Progenitor cell of endocrine pancreas (in vitro differentiated cells): ENCODE results near the gene C1QTNF8. TPM values are rescaled to one million over a fixed set of nuclear protein-coding genes. Genes with fewer than 3 reads are reported as not detected.

ENCODE experiments used
- DNase-seq: peaks from one replicate; pipeline ENCODE4 v3.0.0; 2021; ENCODE audit warnings: low spot score; ENCODE audit not compliant: unreplicated experiment
- H3K27ac Mint-ChIP-seq: 2 replicates; pipeline ENCODE4 v1.8.0; 2021; ENCODE audit warnings: mild to moderate bottlenecking, moderate library complexity, mixed read lengths
- H3K27me3 Mint-ChIP-seq: 2 replicates; pipeline ENCODE4 v1.8.0; 2021; ENCODE audit warnings: mixed read lengths
- H3K36me3 Mint-ChIP-seq: 2 replicates; pipeline ENCODE4 v1.8.0; 2022; ENCODE audit warnings: mixed read lengths; ENCODE audit not compliant: insufficient read depth
- H3K4me1 Mint-ChIP-seq: 2 replicates; pipeline ENCODE4 v1.8.0; 2021; ENCODE audit warnings: low read depth, mixed read lengths
- H3K4me3 Mint-ChIP-seq: 2 replicates; pipeline ENCODE4 v1.8.0; 2021; ENCODE audit warnings: low read depth, mild to moderate bottlenecking, moderate library complexity, mixed read lengths
- H3K9me3 Mint-ChIP-seq: 2 replicates; pipeline ENCODE4 v1.8.0; 2021; ENCODE audit warnings: low read depth, mixed read lengths
- total RNA-seq: library from RNA; stranded (reverse); gene quantifications from 2 replicates; pipeline ENCODE4 v1.2.1, GENCODE V29; 2021
- TF ChIP-seq, protein P1 (sequence below): fragments of 200-600 bp; sonication (generic); IDR thresholded peaks from one replicate; pipeline ENCODE4 v1.5.0; 2021; ENCODE audit warnings: antibody characterized with exemption, mild to moderate bottlenecking; ENCODE audit not compliant: unreplicated experiment

C1QTNF8 gene
- total RNA-seq, 1 donor from 2014 or later: not detected

DNA sequence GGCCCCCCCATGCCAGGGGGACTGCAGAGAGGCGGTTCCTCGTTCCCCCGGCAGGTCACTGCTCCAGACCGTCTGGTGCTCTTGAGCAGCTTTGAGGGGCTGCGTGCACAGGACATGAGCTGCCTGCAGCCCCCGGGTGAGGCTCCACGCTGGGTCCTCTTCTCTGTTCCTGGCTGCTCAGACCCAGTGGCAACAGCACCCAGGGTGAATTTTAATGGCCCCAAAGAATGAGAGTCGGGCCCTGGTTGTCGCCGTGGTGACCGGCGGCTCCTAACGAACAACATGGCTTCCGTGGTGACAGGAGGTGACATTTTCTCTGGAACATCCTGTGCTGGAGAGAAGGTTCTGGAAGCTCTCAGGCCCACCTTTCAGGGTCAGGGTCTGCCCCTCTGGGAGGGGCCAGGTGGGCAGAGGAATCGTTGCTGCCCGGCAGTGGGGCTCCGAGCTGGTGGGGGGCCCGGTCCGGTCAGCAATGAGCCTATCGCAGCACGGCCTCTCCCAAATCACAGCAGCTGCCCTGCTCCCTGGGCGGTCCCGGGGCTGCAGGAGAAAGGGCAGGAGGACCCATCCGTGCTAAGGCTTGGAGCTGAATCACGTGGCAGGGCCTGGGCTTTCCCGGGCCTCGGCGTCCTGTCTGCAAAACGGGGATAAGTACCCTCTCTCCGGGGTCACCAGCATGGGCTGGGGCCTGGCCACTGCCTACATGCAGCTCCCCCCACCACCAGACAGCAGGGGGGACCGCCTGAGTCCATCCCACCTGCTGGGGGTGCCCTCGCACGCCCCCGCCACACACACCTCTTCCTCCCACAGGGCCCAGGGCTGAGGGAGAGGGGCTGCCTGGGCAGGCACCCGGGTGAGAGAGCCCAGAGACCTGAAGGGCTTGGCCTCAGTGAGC, 3.4 kb upstream of the C1QTNF8 start:
- H3K4me3 Mint-ChIP-seq: no peak overlapping the region
- H3K36me3 Mint-ChIP-seq: no peaks in the 10 kb centered on the region
- no peak for DNase-seq
- H3K4me1 Mint-ChIP-seq: peaks cover 1% of the 10 kb centered on the region
- TF ChIP-seq, protein P1, sequence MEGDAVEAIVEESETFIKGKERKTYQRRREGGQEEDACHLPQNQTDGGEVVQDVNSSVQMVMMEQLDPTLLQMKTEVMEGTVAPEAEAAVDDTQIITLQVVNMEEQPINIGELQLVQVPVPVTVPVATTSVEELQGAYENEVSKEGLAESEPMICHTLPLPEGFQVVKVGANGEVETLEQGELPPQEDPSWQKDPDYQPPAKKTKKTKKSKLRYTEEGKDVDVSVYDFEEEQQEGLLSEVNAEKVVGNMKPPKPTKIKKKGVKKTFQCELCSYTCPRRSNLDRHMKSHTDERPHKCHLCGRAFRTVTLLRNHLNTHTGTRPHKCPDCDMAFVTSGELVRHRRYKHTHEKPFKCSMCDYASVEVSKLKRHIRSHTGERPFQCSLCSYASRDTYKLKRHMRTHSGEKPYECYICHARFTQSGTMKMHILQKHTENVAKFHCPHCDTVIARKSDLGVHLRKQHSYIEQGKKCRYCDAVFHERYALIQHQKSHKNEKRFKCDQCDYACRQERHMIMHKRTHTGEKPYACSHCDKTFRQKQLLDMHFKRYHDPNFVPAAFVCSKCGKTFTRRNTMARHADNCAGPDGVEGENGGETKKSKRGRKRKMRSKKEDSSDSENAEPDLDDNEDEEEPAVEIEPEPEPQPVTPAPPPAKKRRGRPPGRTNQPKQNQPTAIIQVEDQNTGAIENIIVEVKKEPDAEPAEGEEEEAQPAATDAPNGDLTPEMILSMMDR: no peak
- no peak overlapping the region for H3K27ac Mint-ChIP-seq
- no peaks in the 10 kb centered on the region for H3K9me3 Mint-ChIP-seq
- H3K27me3 Mint-ChIP-seq: peaks cover 3% of the 10 kb centered on the region

GRCh38 chr16:1098266-1098991, 2.4 kb upstream of the C1QTNF8 start:
- no peaks in the 10 kb centered on the region for H3K9me3 Mint-ChIP-seq
- no peak for DNase-seq
- H3K4me3 Mint-ChIP-seq: no peak overlapping the region
- TF ChIP-seq, protein P1: no peak
- no peaks in the 10 kb centered on the region for H3K36me3 Mint-ChIP-seq
- H3K27ac Mint-ChIP-seq: no peak overlapping the region
- no peaks in the 10 kb centered on the region for H3K27me3 Mint-ChIP-seq
- peaks cover 1% of the 10 kb centered on the region for H3K4me1 Mint-ChIP-seq

- H3K4me3 Mint-ChIP-seq: no peak overlapping the region
- no peaks in the 10 kb centered on the region for H3K9me3 Mint-ChIP-seq
- peaks cover 1% of the 10 kb centered on the region for H3K4me1 Mint-ChIP-seq
- TF ChIP-seq, protein P1: no peak
- H3K27ac Mint-ChIP-seq: no peak overlapping the region
- no peaks in the 10 kb centered on the region for H3K27me3 Mint-ChIP-seq
- DNase-seq: no peak
- H3K36me3 Mint-ChIP-seq: no peaks in the 10 kb centered on the region
These were observed 1.8 kb upstream of the C1QTNF8 start for GRCh38 chr16:1097800-1098199.

DNA sequence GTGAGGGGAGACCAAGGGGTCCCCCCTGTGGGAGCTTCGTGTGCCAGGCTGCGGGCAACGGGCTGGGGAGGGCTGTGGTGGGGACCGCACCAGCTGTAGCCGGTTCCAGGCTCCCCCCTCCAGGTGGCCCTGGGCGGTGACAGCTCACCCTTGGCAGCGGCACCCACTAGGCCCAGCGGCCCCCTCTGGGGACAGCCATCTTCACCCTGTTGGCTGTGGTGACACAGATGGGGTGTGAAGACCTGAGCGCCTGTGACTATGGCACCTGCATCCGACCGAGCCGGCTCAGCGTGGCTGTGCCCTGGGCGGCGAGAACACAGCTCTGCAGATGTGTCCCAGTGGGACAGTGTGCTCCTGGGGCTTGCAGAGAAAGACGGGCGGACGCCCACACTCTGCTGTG, 1.1 kb upstream of the C1QTNF8 start:
- Mint-ChIP-seq H3K27me3 (no peaks in the 10 kb centered on the region), H3K36me3 (no peaks in the 10 kb centered on the region), H3K9me3 (no peaks in the 10 kb centered on the region), H3K4me1 (peaks cover 1% of the 10 kb centered on the region), H3K27ac (no peak overlapping the region), H3K4me3 (no peak overlapping the region)
- TF ChIP-seq, protein P1: no peak
- DNase-seq: no peak

- H3K36me3 Mint-ChIP-seq: no peaks in the 10 kb centered on the region
- peaks cover 1% of the 10 kb centered on the region for H3K4me1 Mint-ChIP-seq
- no peaks in the 10 kb centered on the region for H3K9me3 Mint-ChIP-seq
- TF ChIP-seq, protein P1: no peak
- no peak overlapping the region for H3K27ac Mint-ChIP-seq
- no peak for DNase-seq
- no peaks in the 10 kb centered on the region for H3K27me3 Mint-ChIP-seq
- no peak overlapping the region for H3K4me3 Mint-ChIP-seq
These were observed 435 bp downstream of the C1QTNF8 start for GRCh38 chr16:1095450-1096168.
